ENCODE measurements around the gene ARID3A.

ARID3A gene

DNA sequence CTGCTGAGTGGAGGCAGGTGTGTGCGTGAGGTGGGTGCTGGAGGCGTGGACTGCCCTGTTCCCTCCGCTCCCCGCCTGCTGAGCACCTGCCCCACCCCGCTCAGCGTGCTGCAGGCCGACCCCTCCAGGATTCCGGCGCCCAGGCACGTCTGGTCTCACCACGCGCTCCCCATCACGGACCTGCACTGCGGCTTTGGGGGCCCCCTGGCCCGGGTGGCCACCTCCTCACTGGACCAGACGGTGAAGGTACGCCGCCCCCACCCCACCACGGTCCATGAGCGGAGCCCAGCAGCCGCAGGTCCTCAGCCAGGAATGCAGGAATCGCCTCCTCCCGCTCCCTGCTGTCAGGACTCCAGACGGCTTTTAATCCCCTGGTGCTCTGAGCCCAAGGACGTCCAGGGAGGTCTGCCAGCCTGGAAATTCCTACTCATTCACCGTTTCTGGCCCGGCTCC is 64.3 kb downstream of the ARID3A start:
- TF ChIP-seq, protein P1, sequence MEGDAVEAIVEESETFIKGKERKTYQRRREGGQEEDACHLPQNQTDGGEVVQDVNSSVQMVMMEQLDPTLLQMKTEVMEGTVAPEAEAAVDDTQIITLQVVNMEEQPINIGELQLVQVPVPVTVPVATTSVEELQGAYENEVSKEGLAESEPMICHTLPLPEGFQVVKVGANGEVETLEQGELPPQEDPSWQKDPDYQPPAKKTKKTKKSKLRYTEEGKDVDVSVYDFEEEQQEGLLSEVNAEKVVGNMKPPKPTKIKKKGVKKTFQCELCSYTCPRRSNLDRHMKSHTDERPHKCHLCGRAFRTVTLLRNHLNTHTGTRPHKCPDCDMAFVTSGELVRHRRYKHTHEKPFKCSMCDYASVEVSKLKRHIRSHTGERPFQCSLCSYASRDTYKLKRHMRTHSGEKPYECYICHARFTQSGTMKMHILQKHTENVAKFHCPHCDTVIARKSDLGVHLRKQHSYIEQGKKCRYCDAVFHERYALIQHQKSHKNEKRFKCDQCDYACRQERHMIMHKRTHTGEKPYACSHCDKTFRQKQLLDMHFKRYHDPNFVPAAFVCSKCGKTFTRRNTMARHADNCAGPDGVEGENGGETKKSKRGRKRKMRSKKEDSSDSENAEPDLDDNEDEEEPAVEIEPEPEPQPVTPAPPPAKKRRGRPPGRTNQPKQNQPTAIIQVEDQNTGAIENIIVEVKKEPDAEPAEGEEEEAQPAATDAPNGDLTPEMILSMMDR (IDR thresholded peaks at IDR 0.05; ENCODE audit: borderline replicate concordance, control extremely low read depth, extremely low read depth, insufficient read depth, missing control alignments), result no peak
- in situ Hi-C loops (cut with MboI; ENCODE audit: low sequenced_read_pairs, unreplicated experiment), result no loop called here
- DNase-seq (ENCODE audit: low spot score), result no peak

DNA sequence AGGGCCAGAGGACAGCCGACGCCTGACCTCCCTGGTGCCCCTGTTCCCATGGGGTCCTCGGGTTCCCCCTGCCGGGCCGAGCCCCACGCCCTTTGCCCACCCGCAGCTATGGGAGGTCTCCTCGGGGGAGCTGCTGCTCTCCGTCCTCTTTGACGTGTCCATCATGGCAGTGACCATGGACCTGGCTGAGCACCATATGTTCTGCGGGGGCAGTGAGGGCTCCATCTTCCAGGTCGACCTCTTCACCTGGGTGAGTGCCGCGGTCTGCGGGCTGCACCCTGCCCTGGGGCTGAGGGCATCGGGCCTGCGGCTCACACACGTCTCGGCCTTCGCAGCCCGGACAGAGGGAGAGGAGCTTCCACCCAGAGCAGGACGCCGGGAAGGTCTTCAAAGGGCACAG is 64.9 kb downstream of the ARID3A start:
- in situ Hi-C loops (cut with MboI; ENCODE audit: low sequenced_read_pairs, unreplicated experiment), result no loop called here
- TF ChIP-seq, protein P1 (IDR thresholded peaks at IDR 0.05; ENCODE audit: borderline replicate concordance, control extremely low read depth, extremely low read depth, insufficient read depth, missing control alignments), result no peak
- DNase-seq (ENCODE audit: low spot score), result no peak

DNA sequence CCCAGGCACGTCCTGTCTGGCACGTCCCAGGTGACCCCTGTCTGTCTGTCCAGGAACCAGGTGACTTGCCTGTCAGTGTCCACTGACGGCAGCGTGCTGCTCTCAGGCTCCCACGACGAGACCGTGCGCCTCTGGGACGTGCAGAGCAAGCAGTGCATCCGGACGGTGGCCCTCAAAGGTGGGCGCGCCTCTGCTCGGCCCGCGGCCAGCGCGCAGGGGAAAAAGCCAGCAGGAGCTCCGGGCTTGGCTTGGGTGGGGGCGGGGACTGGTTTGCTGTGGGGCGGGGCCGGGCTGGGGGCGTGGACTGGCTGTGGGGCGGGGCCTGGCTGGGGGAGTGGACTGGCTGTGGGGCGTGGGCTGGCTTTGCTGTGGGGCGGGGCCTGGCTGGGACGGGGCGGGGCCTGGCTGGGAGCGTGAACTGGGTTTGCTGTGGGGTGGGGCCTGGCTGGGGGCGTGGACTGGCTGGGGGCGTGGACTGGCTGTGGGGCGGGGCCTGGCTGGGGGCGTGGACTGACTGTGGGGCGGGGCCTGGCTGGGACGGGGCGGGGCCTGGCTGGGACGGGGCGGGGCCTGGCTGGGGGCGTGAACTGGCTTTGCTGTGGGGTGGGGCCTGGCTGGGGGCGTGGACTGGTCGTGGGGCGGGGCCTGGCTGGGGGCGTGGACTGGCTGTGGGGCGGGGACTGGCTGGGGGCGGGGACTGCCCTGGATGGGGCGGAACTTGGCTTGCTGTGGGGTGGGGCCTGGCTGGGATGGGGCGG is 65.5 kb downstream of the ARID3A start:
- TF ChIP-seq, protein P1 (IDR thresholded peaks at IDR 0.05; ENCODE audit: borderline replicate concordance, control extremely low read depth, extremely low read depth, insufficient read depth, missing control alignments), result no peak
- in situ Hi-C loops (cut with MboI; ENCODE audit: low sequenced_read_pairs, unreplicated experiment), result no loop called here
- peak; percentile 77 for DNase-seq (ENCODE audit: low spot score)

DNA sequence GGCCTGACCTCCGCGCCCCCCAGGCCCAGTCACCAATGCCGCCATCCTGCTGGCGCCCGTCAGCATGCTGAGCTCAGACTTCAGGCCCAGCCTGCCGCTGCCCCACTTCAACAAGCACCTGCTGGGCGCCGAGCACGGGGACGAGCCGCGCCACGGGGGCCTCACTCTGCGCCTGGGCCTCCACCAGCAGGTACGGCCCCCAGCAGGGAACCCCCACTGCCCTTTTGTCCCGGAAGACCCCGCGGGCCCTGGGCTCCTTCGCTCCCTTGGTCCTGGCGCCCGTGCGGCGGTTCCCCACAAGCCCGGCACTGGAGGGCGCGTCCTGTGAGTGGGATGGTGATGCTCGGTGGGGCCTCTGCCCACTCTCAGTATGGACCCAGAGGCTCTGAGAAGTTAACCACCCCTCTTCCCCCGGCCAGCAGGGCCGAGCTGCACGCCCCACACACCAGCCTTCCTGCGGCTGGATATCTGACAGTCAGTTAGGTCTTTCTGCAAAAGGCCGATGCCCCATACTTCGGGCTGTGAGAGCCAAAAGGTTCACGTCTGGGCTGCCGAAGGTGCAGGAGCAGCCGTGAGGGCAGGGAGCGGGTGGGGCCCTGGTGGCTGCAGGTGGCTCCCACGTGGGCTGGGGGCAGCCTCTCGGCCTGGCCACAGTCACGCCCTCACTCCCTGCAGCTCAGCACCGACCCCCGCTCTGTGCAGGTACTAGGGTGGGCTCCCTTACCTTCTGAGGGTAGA is 66.3 kb downstream of the ARID3A start:
- DNase-seq (ENCODE audit: low spot score), result no peak
- in situ Hi-C loops (cut with MboI; ENCODE audit: low sequenced_read_pairs, unreplicated experiment), result no loop called here
- TF ChIP-seq, protein P1 (IDR thresholded peaks at IDR 0.05; ENCODE audit: borderline replicate concordance, control extremely low read depth, extremely low read depth, insufficient read depth, missing control alignments), result no peak

DNA sequence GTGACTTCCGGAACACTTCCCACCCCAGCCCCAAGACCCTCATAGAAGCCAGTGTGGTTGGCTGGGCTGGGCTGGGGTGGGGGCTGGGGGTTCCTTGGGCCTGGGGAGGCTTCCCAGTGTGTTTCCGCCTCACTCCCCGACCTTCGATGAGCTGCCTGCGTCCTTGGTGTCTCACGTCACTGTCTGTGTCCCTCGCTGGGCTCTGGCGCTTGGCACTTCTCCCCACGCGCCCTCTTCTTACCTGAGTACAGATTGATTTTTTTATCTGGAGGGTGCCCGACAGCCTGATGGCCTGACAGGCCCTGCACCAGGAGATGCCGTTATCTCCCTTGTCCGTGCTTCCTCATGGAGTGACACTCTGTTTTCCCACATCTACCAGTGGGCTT is 66.8 kb downstream of the ARID3A start:
- in situ Hi-C loops (cut with MboI; ENCODE audit: low sequenced_read_pairs, unreplicated experiment), result no loop called here
- no peak for DNase-seq (ENCODE audit: low spot score)
- TF ChIP-seq, protein P1 (IDR thresholded peaks at IDR 0.05; ENCODE audit: borderline replicate concordance, control extremely low read depth, extremely low read depth, insufficient read depth, missing control alignments), result no peak

DNA sequence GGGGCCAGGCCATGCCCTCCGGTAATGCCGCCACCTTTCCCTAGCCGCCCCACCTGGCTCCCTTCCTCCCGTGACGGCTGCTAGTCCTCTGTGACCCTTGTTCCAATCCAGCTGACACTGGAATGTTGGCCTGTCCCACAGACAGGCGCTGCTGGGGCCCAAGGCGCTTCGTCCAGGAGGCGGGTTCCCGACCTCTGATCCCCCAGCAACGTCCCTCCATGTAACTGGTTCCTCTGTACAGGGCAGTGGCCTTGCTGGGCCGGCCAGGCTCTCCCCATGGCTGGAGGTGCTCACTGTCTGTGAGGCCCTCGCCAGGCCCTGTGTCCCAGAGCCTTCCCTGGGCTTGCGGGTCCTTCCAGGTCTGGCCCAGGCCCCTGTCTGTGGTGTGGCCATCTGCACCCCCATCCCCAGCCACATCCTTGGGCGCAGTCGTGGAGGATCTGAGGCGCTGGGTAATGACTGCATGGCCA is 67.6 kb downstream of the ARID3A start:
- TF ChIP-seq, protein P1 (IDR thresholded peaks at IDR 0.05; ENCODE audit: borderline replicate concordance, control extremely low read depth, extremely low read depth, insufficient read depth, missing control alignments), result no peak
- in situ Hi-C loops (cut with MboI; ENCODE audit: low sequenced_read_pairs, unreplicated experiment), result no loop called here
- no peak for DNase-seq (ENCODE audit: low spot score)
